A673 (cell line): ENCODE data around the gene MATN1. TPM values are rescaled to one million over a fixed set of nuclear protein-coding genes. Genes with fewer than 3 reads are reported as not detected.
A peak's percentile ranks its signal among the peaks of the same experiment; 100 is the strongest.

Experiments
- BruUV-seq: library from RNA; stranded (reverse); fragments of 400-500 nt; replicated peaks from 2 replicates; lab custom pipeline; 2021; lab: Mats Ljungman, UMichigan
- CTCF ChIA-PET: fragments of 300-600 bp; sonication (Branson Sonifier 250); formaldehyde crosslinking; loops from one replicate; lab custom pipeline; 2022; ENCODE audit warnings: antibody characterized with exemption; lab: Charles Lee
- POLR2A ChIA-PET: fragments of 300-600 bp; sonication (Branson Sonifier 250); formaldehyde crosslinking; loops from one replicate; lab custom pipeline; 2022; ENCODE audit warnings: antibody characterized with exemption; ENCODE audit not compliant: low non-redundant PET; lab: Charles Lee
- DNase-seq: peaks from one replicate; pipeline ENCODE4 v3.0.0-alpha.2; 2015; ENCODE audit warnings: low spot score
- H3K27ac ChIP-seq: fragments of 200-600 bp; sonication (generic); 2 replicates; pipeline ENCODE4 v1.5.1; 2016; ENCODE audit warnings: mixed run types, low read depth, mild to moderate bottlenecking, mixed read lengths, antibody characterized with exemption, low read length; ENCODE audit not compliant: poor library complexity, severe bottlenecking
- H3K27me3 ChIP-seq: fragments of 200-600 bp; sonication (generic); replicated peaks from 2 replicates; pipeline ENCODE4 v1.6.1; 2017; ENCODE audit warnings: mixed run types, low read depth, mild to moderate bottlenecking, mixed read lengths, antibody characterized with exemption, low read length; ENCODE audit not compliant: insufficient read depth, poor library complexity
- H3K36me3 ChIP-seq: fragments of 200-600 bp; sonication (generic); 2 replicates; pipeline ENCODE4 v1.6.1; 2016; ENCODE audit warnings: mixed run types, mild to moderate bottlenecking, mixed read lengths, antibody characterized with exemption, low read length; ENCODE audit not compliant: insufficient read depth, poor library complexity, severe bottlenecking
- H3K4me1 ChIP-seq: fragments of 200-600 bp; sonication (generic); 2 replicates; pipeline ENCODE4 v1.6.1; 2017; ENCODE audit warnings: mixed run types, mild to moderate bottlenecking, mixed read lengths, antibody characterized with exemption, low read length; ENCODE audit not compliant: insufficient read depth, poor library complexity, severe bottlenecking
- H3K4me3 ChIP-seq: fragments of 200-600 bp; sonication (generic); 2 replicates; pipeline ENCODE4 v1.5.1; 2016; ENCODE audit warnings: low read depth, mixed run types, mild to moderate bottlenecking, mixed read lengths, low read length; ENCODE audit not compliant: poor library complexity, severe bottlenecking
- H3K9me3 ChIP-seq: fragments of 200-600 bp; sonication (generic); 2 replicates; pipeline ENCODE4 v1.6.1; 2016; ENCODE audit warnings: mixed run types, low read depth, mild to moderate bottlenecking, mixed read lengths, antibody characterized with exemption, low read length; ENCODE audit not compliant: poor library complexity, severe bottlenecking
- CTCF ChIP-seq: fragments of 300-800, 200-600 bp; sonication (generic); conservative IDR thresholded peaks from 2 replicates; pipeline ENCODE4 v1.5.1; 2017; ENCODE audit warnings: low read depth, mild to moderate bottlenecking, antibody characterized with exemption, low read length, moderate library complexity, mixed read lengths
- EZH2 ChIP-seq: fragments of 200-600 bp; sonication (generic); IDR thresholded peaks from 2 replicates; pipeline ENCODE4 v1.6.1; 2017; ENCODE audit warnings: borderline replicate concordance, low read depth, mild to moderate bottlenecking, mixed read lengths, antibody characterized with exemption, low read length; ENCODE audit not compliant: poor library complexity, severe bottlenecking
- intact Hi-C: fragments of 100-400 bp; cut with micrococcal nuclease; formaldehyde crosslinking; loops from one replicate; pipeline ENCODE4 v1.10.0; 2022; ENCODE audit not compliant: unreplicated experiment
- total RNA-seq: library from RNA; stranded (reverse); gene quantifications from 2 replicates; pipeline ENCODE4 v1.2.3, GENCODE V29; 2021

Gene MATN1
- total RNA-seq, 1 experiment from 2014 or later = not detected

- POLR2A ChIA-PET = no interaction called here
- intact Hi-C loops = loop anchor here (2.0 to 10.0 kb wide), 8 partner anchors 273 to 1471 kb away; partner anchors contain the start of gene PTPRU
- peak; percentile 86 for DNase-seq
- BruUV-seq = no TSS peak
- CTCF ChIA-PET = interaction anchor here (0.6 to 1.1 kb wide), 8 partner anchors 10 to 1468 kb away, joined by 3 to 4 read pairs (median 4); no protein-coding TSS in a partner anchor
- Histone ChIP-seq H3K9me3 (no peaks in the 10 kb centered on the region), H3K36me3 (no peaks in the 10 kb centered on the region), H3K4me1 (peaks cover 10% of the 10 kb centered on the region), H3K4me3 (no peak overlapping the region), H3K27ac (no peak overlapping the region), H3K27me3 (no peaks in the 10 kb centered on the region)
- TF ChIP-seq CTCF (peak; percentile 90), EZH2 (no peak)
Observed at GRCh38 chr1:30707412-30708360, 15.7 kb downstream of the MATN1 start.

- POLR2A ChIA-PET = no interaction called here
- CTCF ChIA-PET = no interaction called here
- H3K9me3 ChIP-seq = no peaks in the 10 kb centered on the region
- intact Hi-C loops = loop anchor here (5.0 to 10.0 kb wide), 6 partner anchors 272 to 1372 kb away; no protein-coding TSS in a partner anchor
- no peak overlapping the region for H3K27ac ChIP-seq
- H3K4me1 ChIP-seq = peaks cover 10% of the 10 kb centered on the region
- BruUV-seq = no TSS peak
- H3K36me3 ChIP-seq = no peaks in the 10 kb centered on the region
- H3K4me3 ChIP-seq = no peak overlapping the region
- H3K27me3 ChIP-seq = no peaks in the 10 kb centered on the region
- DNase-seq = peak; percentile 56
- TF ChIP-seq CTCF (no peak), EZH2 (no peak)
Observed at GRCh38 chr1:30706528-30706927, 16.9 kb downstream of the MATN1 start.

GRCh38 chr1:30705698-30706097 lies 17.7 kb downstream of the MATN1 start:
- no peak for DNase-seq
- no peaks in the 10 kb centered on the region for H3K27me3 ChIP-seq
- BruUV-seq = no TSS peak
- peaks cover 10% of the 10 kb centered on the region for H3K4me1 ChIP-seq
- H3K27ac ChIP-seq = no peak overlapping the region
- no peaks in the 10 kb centered on the region for H3K36me3 ChIP-seq
- intact Hi-C loops = loop anchor here (5.0 to 10.0 kb wide), 6 partner anchors 271 to 1371 kb away; no protein-coding TSS in a partner anchor
- TF ChIP-seq EZH2 (no peak), CTCF (no peak)
- H3K4me3 ChIP-seq = no peak overlapping the region
- H3K9me3 ChIP-seq = no peaks in the 10 kb centered on the region
- POLR2A ChIA-PET = no interaction called here
- CTCF ChIA-PET = no interaction called here
